Mesenchymal stem cell (in vitro differentiated cells and primary cell): Measurements from ENCODE around the gene VWA3A.

Experiments used
- DNase-seq: peaks from one replicate; pipeline ENCODE4 v3.0.0-alpha.2; 2013
- H2AFZ ChIP-seq: one replicate; pipeline ENCODE4 v1.6.1; 2013; ENCODE audit warnings: low read depth, mild to moderate bottlenecking, control low read depth, inconsistent platforms, low read length, moderate library complexity
- H2AK5ac ChIP-seq: 2 replicates; pipeline ENCODE4 v1.6.1; 2013; ENCODE audit warnings: low read length, moderate library complexity, mild to moderate bottlenecking, inconsistent platforms; ENCODE audit not compliant: severe bottlenecking
- H2BK120ac ChIP-seq: one replicate; pipeline ENCODE4 v1.6.1; 2013; ENCODE audit warnings: low read depth, mild to moderate bottlenecking, inconsistent platforms, low read length, moderate library complexity
- H2BK12ac ChIP-seq, 2 experiments: one replicate each; pipeline ENCODE4 v1.6.1; 2013; ENCODE audit warnings: inconsistent platforms in 2 of 2, low read length in 2 of 2, mild to moderate bottlenecking in 2 of 2, moderate library complexity in 2 of 2, control low read depth in 1 of 2
- H2BK15ac ChIP-seq: one replicate; pipeline ENCODE4 v1.6.1; 2013; ENCODE audit warnings: mild to moderate bottlenecking, low read depth, inconsistent platforms; ENCODE audit not compliant: poor library complexity, severe bottlenecking
- H2BK5ac ChIP-seq: 2 replicates; pipeline ENCODE4 v1.6.1; 2013; ENCODE audit warnings: low read depth, mild to moderate bottlenecking, low read length, control low read depth, inconsistent platforms; ENCODE audit not compliant: poor library complexity, severe bottlenecking
- H3K14ac ChIP-seq, 2 experiments: one replicate each; pipeline ENCODE4 v1.6.1; 2013; ENCODE audit warnings: inconsistent platforms in 2 of 2, low read length in 2 of 2, control low read depth in 1 of 2, mild to moderate bottlenecking in 1 of 2, moderate library complexity in 1 of 2
- H3K18ac ChIP-seq, 2 experiments: one replicate each; pipeline ENCODE4 v1.6.1; 2013; ENCODE audit warnings: inconsistent platforms in 2 of 2, low read length in 2 of 2, control low read depth in 1 of 2, low read depth in 1 of 2, mild to moderate bottlenecking in 1 of 2
- H3K23ac ChIP-seq, 2 experiments: one replicate each; pipeline ENCODE4 v1.6.1; 2013; ENCODE audit warnings: inconsistent platforms in 2 of 2, low read length in 2 of 2, mild to moderate bottlenecking in 2 of 2, moderate library complexity in 2 of 2, control low read depth in 1 of 2
- H3K27ac ChIP-seq: 2 replicates; pipeline ENCODE4 v1.5.1; 2013; ENCODE audit warnings: mild to moderate bottlenecking, moderate library complexity, low read length, control low read depth, inconsistent platforms; ENCODE audit not compliant: poor library complexity, severe bottlenecking
- H3K27me3 ChIP-seq, 2 experiments: 2 replicates each; pipeline versions ENCODE4 v1.6.1 to v1.7.0; 2013; ENCODE audit warnings: low read length in 2 of 2, mild to moderate bottlenecking in 2 of 2, moderate library complexity in 2 of 2, control low read depth in 1 of 2, inconsistent platforms in 1 of 2; ENCODE audit not compliant: control insufficient read depth in 1 of 2, insufficient read depth in 1 of 2
- H3K36me3 ChIP-seq, 2 experiments: 2 replicates each; pipeline versions ENCODE4 v1.6.1 to v1.7.0; 2013; ENCODE audit warnings: low read length in 2 of 2, control low read depth in 1 of 2, inconsistent platforms in 1 of 2, low read depth in 1 of 2, mild to moderate bottlenecking in 1 of 2; ENCODE audit not compliant: insufficient read depth in 2 of 2, control insufficient read depth in 1 of 2
- H3K4ac ChIP-seq, 2 experiments: one replicate each; pipeline ENCODE4 v1.6.1; 2013; ENCODE audit warnings: inconsistent platforms in 2 of 2, low read length in 2 of 2, mild to moderate bottlenecking in 2 of 2, moderate library complexity in 2 of 2, control low read depth in 1 of 2, low read depth in 1 of 2
- H3K4me1 ChIP-seq: 2 replicates; pipeline ENCODE4 v1.6.1; 2013; ENCODE audit warnings: low read depth, low read length, control low read depth; ENCODE audit not compliant: control insufficient read depth, insufficient read depth
- H3K4me2 ChIP-seq: 2 replicates; pipeline ENCODE4 v1.6.1; 2013; ENCODE audit warnings: low read length, mild to moderate bottlenecking, inconsistent platforms; ENCODE audit not compliant: poor library complexity, severe bottlenecking
- H3K4me3 ChIP-seq, 2 experiments: 2 replicates each; pipeline versions ENCODE4 v1.5.1 to v1.7.0; 2013; ENCODE audit warnings: low read length in 2 of 2, mild to moderate bottlenecking in 2 of 2, control low read depth in 1 of 2, low read depth in 1 of 2; ENCODE audit not compliant: insufficient read depth in 1 of 2
- H3K79me1 ChIP-seq: replicated peaks from 2 replicates; pipeline ENCODE4 v1.6.1; 2013; ENCODE audit warnings: mild to moderate bottlenecking, control low read depth, low read length, inconsistent platforms; ENCODE audit not compliant: poor library complexity, severe bottlenecking
- H3K9ac ChIP-seq: 2 replicates; pipeline ENCODE4 v1.7.0; 2013; ENCODE audit warnings: mild to moderate bottlenecking, low read length, moderate library complexity
- H3K9me3 ChIP-seq: 2 replicates; pipeline ENCODE4 v1.7.0; 2013; ENCODE audit warnings: mild to moderate bottlenecking, low read length; ENCODE audit not compliant: control insufficient read depth
- H4K8ac ChIP-seq: one replicate; pipeline ENCODE4 v1.6.1; 2013; ENCODE audit warnings: inconsistent platforms, mild to moderate bottlenecking, low read length, moderate library complexity
- H4K91ac ChIP-seq: one replicate; pipeline ENCODE4 v1.6.1; 2013; ENCODE audit warnings: mild to moderate bottlenecking, low read length, inconsistent platforms
- WGBS: methylation state at CpG from one replicate; pipeline ENCODE4 v1.1.7; 2013; ENCODE audit warnings: mixed read lengths; 5-methylcytosine and 5-hydroxymethylcytosine counted together

VWA3A gene

GRCh38 chr16:22138482-22138881 lies 46.1 kb downstream of the VWA3A start:
- Histone ChIP-seq H3K27me3 (peaks cover 27 to 69% of the 10 kb centered on the region in 2 experiments), H2BK12ac (no peak overlapping the region)

GRCh38 chr16:22139008-22139407 lies 46.7 kb downstream of the VWA3A start:
- peaks cover 28 to 71% of the 10 kb centered on the region in 2 experiments for H3K27me3 ChIP-seq
- H3K4me2 ChIP-seq = no peak overlapping the region
- 87% methylated on average over 7 of the region's 7 CpGs for WGBS
- no peak overlapping the region for H2BK5ac ChIP-seq
- no peak overlapping the region for H2BK15ac ChIP-seq
- no peaks in the 10 kb centered on the region for H3K79me1 ChIP-seq
- no peak for DNase-seq
- no peak overlapping the region for H2BK120ac ChIP-seq
- no peak overlapping the region for H2AK5ac ChIP-seq
- no peaks in the 10 kb centered on the region for H3K36me3 ChIP-seq
- no peak overlapping the region for H4K8ac ChIP-seq
- no peak overlapping the region for H2BK12ac ChIP-seq
- no peak overlapping the region for H3K4ac ChIP-seq
- H4K91ac ChIP-seq = no peak overlapping the region
- no peaks in the 10 kb centered on the region for H3K4me1 ChIP-seq
- no peak overlapping the region for H3K4me3 ChIP-seq
- no peak overlapping the region for H3K14ac ChIP-seq
- H3K23ac ChIP-seq = no peak overlapping the region
- H2AFZ ChIP-seq = no peak overlapping the region
- H3K27ac ChIP-seq = no peak overlapping the region
- H3K18ac ChIP-seq = no peak overlapping the region
- no peak overlapping the region for H3K9ac ChIP-seq
- H3K9me3 ChIP-seq = no peaks in the 10 kb centered on the region

More at GRCh38 chr16:22138482-22138881, 46.1 kb downstream of the VWA3A start:
- Histone ChIP-seq H2BK5ac (no peak overlapping the region), H2BK120ac (no peak overlapping the region), H3K23ac (no peak overlapping the region), H3K4me2 (no peak overlapping the region), H3K27ac (no peak overlapping the region), H3K18ac (no peak overlapping the region), H4K91ac (no peak overlapping the region), H2AFZ (no peak overlapping the region), H3K36me3 (no peaks in the 10 kb centered on the region), H3K4me3 (no peak overlapping the region), H3K4ac (no peak overlapping the region), H2BK15ac (no peak overlapping the region), H3K4me1 (no peaks in the 10 kb centered on the region), H3K9ac (no peak overlapping the region), H3K9me3 (no peaks in the 10 kb centered on the region), H3K14ac (no peak overlapping the region), H2AK5ac (no peak overlapping the region), H3K79me1 (no peaks in the 10 kb centered on the region), H4K8ac (no peak overlapping the region)
- no peak for DNase-seq
- 74% methylated on average over 7 of the region's 8 CpGs for WGBS

- Histone ChIP-seq H4K91ac (no peak overlapping the region), H4K8ac (no peak overlapping the region), H3K4me1 (no peaks in the 10 kb centered on the region), H3K23ac (no peak overlapping the region), H2BK120ac (no peak overlapping the region), H3K18ac (no peak overlapping the region), H3K9me3 (no peaks in the 10 kb centered on the region), H2AK5ac (no peak overlapping the region), H3K4me2 (no peak overlapping the region), H3K36me3 (no peaks in the 10 kb centered on the region), H3K4ac (no peak overlapping the region), H3K4me3 (no peak overlapping the region), H2AFZ (no peak overlapping the region), H3K9ac (no peak overlapping the region), H3K14ac (no peak overlapping the region), H2BK15ac (no peak overlapping the region), H3K79me1 (no peaks in the 10 kb centered on the region), H2BK5ac (no peak overlapping the region), H2BK12ac (no peak overlapping the region), H3K27me3 (peaks cover 33 to 77% of the 10 kb centered on the region in 2 experiments), H3K27ac (no peak overlapping the region)
- WGBS = 100% methylated on average over 1 of the region's 1 CpG
- DNase-seq = no peak
Observed at GRCh38 chr16:22139732-22140131, 47.4 kb downstream of the VWA3A start.

- Histone ChIP-seq H3K27ac (no peak overlapping the region), H2BK12ac (no peak overlapping the region)
- 86% methylated on average over 1 of the region's 1 CpG for WGBS
Observed at GRCh38 chr16:22141767-22142166, 49.4 kb downstream of the VWA3A start.

More at GRCh38 chr16:22141767-22142166, 49.4 kb downstream of the VWA3A start:
- no peak overlapping the region for H3K4me3 ChIP-seq
- no peak overlapping the region for H3K4ac ChIP-seq
- no peaks in the 10 kb centered on the region for H3K4me1 ChIP-seq
- H3K4me2 ChIP-seq = no peak overlapping the region
- no peak overlapping the region for H3K23ac ChIP-seq
- no peak overlapping the region for H2BK120ac ChIP-seq
- H3K36me3 ChIP-seq = no peaks in the 10 kb centered on the region
- peak; percentile 19 for DNase-seq
- no peaks in the 10 kb centered on the region for H3K9me3 ChIP-seq
- no peak overlapping the region for H3K18ac ChIP-seq
- no peak overlapping the region for H3K14ac ChIP-seq
- H3K27me3 ChIP-seq = peaks cover 31 to 64% of the 10 kb centered on the region in 2 experiments
- no peaks in the 10 kb centered on the region for H3K79me1 ChIP-seq
- H4K8ac ChIP-seq = no peak overlapping the region
- no peak overlapping the region for H2AFZ ChIP-seq
- no peak overlapping the region for H2BK15ac ChIP-seq
- no peak overlapping the region for H3K9ac ChIP-seq
- no peak overlapping the region for H2AK5ac ChIP-seq
- H4K91ac ChIP-seq = no peak overlapping the region
- H2BK5ac ChIP-seq = no peak overlapping the region
